DMS53 treated with DMSO at 0.1 percent for 48 hours (cell line): ENCODE measurements around the gene DMP1.
"Not testable (repeated sequence)": the region's sequence is repeated elsewhere in the genome, so short reads cannot be mapped to it uniquely, and the experiment has no call there.

ENCODE experiments used
- DNase-seq: peaks from one replicate; lab custom pipeline; 2025; ENCODE audit not compliant: unreplicated experiment; lab: John Stamatoyannopoulos, UW

DMP1 gene

GRCh38 chr4:87679449-87680169, 29.5 kb downstream of the DMP1 start:
- peak; percentile 37 for DNase-seq

GRCh38 chr4:87680271-87680670, 30.2 kb downstream of the DMP1 start:
- no peak for DNase-seq

GRCh38 chr4:87688316-87688715, 38.2 kb downstream of the DMP1 start:
- no peak for DNase-seq

GRCh38 chr4:87690947-87691346, 40.9 kb downstream of the DMP1 start:
- not testable (repeated sequence) for DNase-seq

- not testable (repeated sequence) for DNase-seq
Observed at GRCh38 chr4:87692060-87692459, 42.0 kb downstream of the DMP1 start.

- DNase-seq = no peak
Observed at GRCh38 chr4:87697272-87697671, 47.2 kb downstream of the DMP1 start.

GRCh38 chr4:87697945-87698344, 47.9 kb downstream of the DMP1 start:
- no peak for DNase-seq

- no peak for DNase-seq
Observed at GRCh38 chr4:87698394-87698793, 48.3 kb downstream of the DMP1 start.

- DNase-seq = no peak
Observed at GRCh38 chr4:87704001-87704400, 53.9 kb downstream of the DMP1 start.

GRCh38 chr4:87707279-87707918, 57.3 kb downstream of the DMP1 start:
- DNase-seq = no peak
